Common myeloid progenitor, CD34-positive (primary cell): ENCODE data around the gene ADIPOQ. TPM values are rescaled to one million over a fixed set of nuclear protein-coding genes. Genes with fewer than 3 reads are reported as not detected.
"Not testable (repeated sequence)": the region's sequence is repeated elsewhere in the genome, so short reads cannot be mapped to it uniquely, and the experiment has no call there.

Experiments used
- CTCF ChIA-PET: fragments of 350-600 bp; sonication (Branson Sonifier 250); formaldehyde crosslinking; loops from one replicate; lab custom pipeline; 2021; ENCODE audit warnings: antibody characterized with exemption; lab: Charles Lee
- POLR2A ChIA-PET: fragments of 350-600 bp; sonication (Branson Sonifier 250); formaldehyde crosslinking; loops from one replicate; lab custom pipeline; 2021; ENCODE audit warnings: antibody characterized with exemption; lab: Charles Lee
- DNase-seq, 3 donors: peaks; one replicate each; pipeline versions ENCODE4 v3.0.0 to v3.0.0-alpha.2; 2013
- H3K27ac ChIP-seq, 2 experiments: 1 replicate in 1 of 2; 2 replicates in 1 of 2; pipeline ENCODE4 v1.7.0; 2013; ENCODE audit warnings: inconsistent platforms in 2 of 2, low read length in 2 of 2, mild to moderate bottlenecking in 2 of 2, low read depth in 1 of 2, moderate library complexity in 1 of 2; ENCODE audit not compliant: severe bottlenecking in 2 of 2, insufficient read depth in 1 of 2, poor library complexity in 1 of 2
- H3K27me3 ChIP-seq, 5 experiments: replicated peaks in 2 of 5; 1 replicate in 3 of 5; 2 replicates in 2 of 5; pipeline versions ENCODE4 v1.6.1 to v1.7.0; 2013; ENCODE audit warnings: low read length in 4 of 5, mild to moderate bottlenecking in 2 of 5, moderate library complexity in 2 of 5, inconsistent platforms in 1 of 5; ENCODE audit not compliant: insufficient read depth in 5 of 5, control insufficient read depth in 4 of 5
- H3K36me3 ChIP-seq, 4 experiments: 1 replicate in 2 of 4; 2 replicates in 2 of 4; pipeline versions ENCODE4 v1.6.1 to v1.7.0; 2013; ENCODE audit warnings: low read length in 3 of 4, control low read depth in 1 of 4, mild to moderate bottlenecking in 1 of 4; ENCODE audit not compliant: control insufficient read depth in 4 of 4, insufficient read depth in 4 of 4
- H3K4me1 ChIP-seq, 4 experiments: 1 replicate in 3 of 4; 2 replicates in 1 of 4; pipeline versions ENCODE4 v1.6.1 to v1.7.1; 2013; ENCODE audit warnings: low read length in 3 of 4, mild to moderate bottlenecking in 3 of 4, control low read depth in 1 of 4, inconsistent platforms in 1 of 4, moderate library complexity in 1 of 4; ENCODE audit not compliant: control insufficient read depth in 4 of 4, insufficient read depth in 4 of 4; ENCODE audit errors: control extremely low read depth in 1 of 4
- H3K4me3 ChIP-seq, 7 experiments: 1 replicate in 4 of 7; 2 replicates in 3 of 7; pipeline versions ENCODE4 v1.5.1 to v1.7.0; 2013; ENCODE audit warnings: mild to moderate bottlenecking in 7 of 7, low read length in 6 of 7, moderate library complexity in 6 of 7, inconsistent platforms in 2 of 7, low read depth in 2 of 7, control low read depth in 1 of 7; ENCODE audit not compliant: insufficient read depth in 4 of 7, control insufficient read depth in 1 of 7; ENCODE audit errors: extremely low read depth in 1 of 7
- H3K9me3 ChIP-seq, 5 experiments: 1 replicate in 4 of 5; 2 replicates in 1 of 5; pipeline versions ENCODE4 v1.6.1 to v1.7.1; 2013; ENCODE audit warnings: low read length in 4 of 5, mild to moderate bottlenecking in 2 of 5, inconsistent platforms in 1 of 5, low read depth in 1 of 5, moderate library complexity in 1 of 5; ENCODE audit not compliant: control insufficient read depth in 4 of 5, insufficient read depth in 2 of 5; ENCODE audit errors: control extremely low read depth in 1 of 5
- WGBS: methylation state at CpG from one replicate; pipeline ENCODE4 v1.1.5; 2013; ENCODE audit not compliant: insufficient coverage; 5-methylcytosine and 5-hydroxymethylcytosine counted together
- polyA plus RNA-seq: library from polyadenylated mRNA; unstranded; fragments of 120-200 nt; gene quantifications from one replicate; pipeline ENCODE4 v1.2.1, GENCODE V29; 2013

ADIPOQ gene
- not detected for polyA plus RNA-seq

DNA sequence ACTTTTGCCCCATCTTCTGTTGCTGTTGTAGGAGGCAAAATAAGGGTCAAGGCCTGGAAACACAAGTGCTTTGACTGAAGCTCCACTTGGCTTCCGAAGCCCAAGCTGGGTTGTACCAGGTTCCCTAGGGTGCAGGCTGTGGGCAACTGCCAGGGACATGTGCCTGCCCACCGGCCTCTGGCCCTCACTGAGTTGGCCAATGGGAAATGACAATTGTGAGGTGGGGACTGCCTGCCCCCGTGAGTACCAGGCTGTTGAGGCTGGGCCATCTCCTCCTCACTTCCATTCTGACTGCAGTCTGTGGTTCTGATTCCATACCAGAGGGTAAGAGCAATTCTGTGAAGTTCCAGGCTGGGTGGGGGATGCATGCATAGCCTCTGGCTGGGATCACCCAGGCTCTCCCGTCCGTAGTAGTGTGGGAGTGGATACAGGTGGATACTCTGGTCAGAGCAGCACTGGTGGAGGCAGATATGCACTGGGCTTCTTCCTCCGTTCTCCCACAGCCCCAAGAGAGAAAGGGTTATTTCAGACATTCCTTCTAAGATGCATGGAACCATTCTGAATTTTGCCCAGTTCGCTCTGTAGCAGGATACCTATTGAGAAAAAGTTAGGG, at the start of gene ADIPOQ:
TSS of gene ADIPOQ (plus strand) at position 285 of the 613 bp plus-strand sequence. CDS start 10,349 bp downstream, outside the sequence.
- Histone ChIP-seq H3K36me3 (no peaks in the 10 kb centered on the region), H3K9me3 (no peaks in the 10 kb centered on the region), H3K27ac (no peak within 1 kb of the TSS), H3K27me3 (no peaks in the 10 kb centered on the region), H3K4me3 (no peak within 1 kb of the TSS), H3K4me1 (no peaks in the 10 kb centered on the region)
- ChIA-PET POLR2A (no interaction called here), CTCF (no interaction called here)
- DNase-seq = no peak
- WGBS = 98% methylated on average over 6 of the region's 7 CpGs

DNA sequence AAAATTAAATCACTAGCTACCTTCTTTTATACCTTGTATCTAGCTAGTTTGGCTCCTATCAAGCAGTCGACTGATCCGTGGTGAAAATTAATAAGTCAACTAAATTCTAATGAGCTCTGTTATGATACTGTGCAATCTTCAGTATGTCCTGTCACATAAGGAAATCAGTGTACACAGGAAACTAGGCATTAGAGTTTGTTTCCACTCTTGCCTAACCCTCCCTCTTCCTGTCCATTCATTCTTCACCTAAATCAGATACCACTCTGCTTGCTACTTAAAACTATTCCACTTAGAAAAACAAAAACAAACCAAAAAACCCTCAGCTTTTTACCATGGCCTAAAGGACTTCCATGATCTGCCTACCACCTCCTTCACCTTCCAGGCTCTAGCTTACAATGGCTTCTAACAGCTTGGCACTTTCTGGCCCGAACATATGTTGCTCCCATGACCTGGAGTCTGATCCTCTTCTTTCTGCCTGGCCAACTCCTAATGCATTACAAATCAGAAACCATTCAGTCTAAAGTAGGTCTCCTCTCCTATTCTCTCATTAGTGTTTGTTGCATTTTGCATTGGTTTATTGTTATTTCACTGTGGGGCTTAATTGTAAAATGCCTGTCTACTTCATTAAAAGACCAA, 44.2 kb upstream of the ADIPOQ start:
- POLR2A ChIA-PET = interaction anchor here (0.6 to 1.6 kb wide), 2 partner anchors 15 to 884 kb away, joined by 3 to 6 read pairs; partner anchors contain the start of gene EIF4A2
- Histone ChIP-seq H3K9me3 (no peaks in the 10 kb centered on the region), H3K4me1 (peaks cover 0 to 6% (median 0%) of the 10 kb centered on the region in 4 experiments), H3K27ac (no peak overlapping the region), H3K4me3 (no peak overlapping the region), H3K27me3 (no peaks in the 10 kb centered on the region), H3K36me3 (peaks cover 13 to 59% (median 35%) of the 10 kb centered on the region in 4 experiments)
- CTCF ChIA-PET = interaction anchor here (0.8 to 2.2 kb wide), 3 partner anchors 11 to 182 kb away, joined by 3 to 5 read pairs (median 4); no protein-coding TSS in a partner anchor
- no peak for DNase-seq
- WGBS = 100% methylated on average over 1 of the region's 3 CpGs

DNA sequence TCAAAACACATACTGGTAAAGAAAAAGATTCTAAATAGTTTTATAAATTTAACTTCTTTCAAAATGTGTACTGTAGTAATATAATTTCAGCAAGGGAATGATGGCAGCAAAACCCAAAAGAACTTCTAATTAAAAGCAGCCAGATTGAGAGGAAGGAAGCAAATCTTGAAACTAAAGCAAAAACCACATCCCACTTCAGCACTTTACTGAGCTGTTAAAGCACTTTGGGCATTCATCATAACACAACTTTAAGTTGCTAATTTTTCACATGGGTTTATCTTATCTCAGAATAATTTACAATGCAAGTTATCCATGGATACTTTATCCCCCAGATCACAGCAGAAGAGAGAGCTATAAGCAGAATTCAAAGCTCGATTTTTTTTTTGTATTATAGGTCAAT, 42.2 kb upstream of the ADIPOQ start:
- ChIA-PET CTCF (interaction anchor here (0.6 to 0.8 kb wide), 2 partner anchors 16 to 817 kb away, joined by 4 read pairs; partner anchors contain the start of gene EIF4A2), POLR2A (no interaction called here)

DNA sequence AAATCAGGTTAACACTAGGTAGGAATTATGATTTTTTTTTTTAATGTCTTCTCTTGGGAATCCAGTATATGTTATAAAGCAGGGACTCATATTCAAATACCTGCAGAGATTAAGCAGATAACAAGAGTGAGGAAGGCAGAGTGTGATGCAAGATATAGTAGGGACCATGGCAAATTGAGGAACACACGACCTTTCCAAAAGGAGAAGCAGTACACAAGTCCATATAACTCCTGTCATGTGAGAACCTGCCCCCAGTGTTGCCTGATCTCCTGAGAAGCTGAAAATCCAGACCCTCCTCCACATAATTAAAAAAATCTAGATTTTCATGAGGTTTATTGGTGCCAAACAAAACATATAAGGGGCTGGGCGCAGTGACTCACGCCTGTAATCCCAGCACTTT, 39.8 kb upstream of the ADIPOQ start:
- CTCF ChIA-PET = interaction anchor here (1.1 kb wide), 1 partner anchor 18 kb away, joined by 3 read pairs; no protein-coding TSS in a partner anchor
- POLR2A ChIA-PET = interaction anchor here (0.6 kb wide), 1 partner anchor 19 kb away, joined by 3 read pairs; no protein-coding TSS in a partner anchor
- Histone ChIP-seq H3K4me1 (peaks cover 7 to 28% (median 19%) of the 10 kb centered on the region in 4 experiments), H3K4me3 (no peak overlapping the region), H3K9me3 (no peaks in the 10 kb centered on the region), H3K27me3 (no peaks in the 10 kb centered on the region), H3K27ac (no peak overlapping the region), H3K36me3 (peaks cover 11 to 46% (median 22%) of the 10 kb centered on the region in 4 experiments)
- no peak for DNase-seq
- WGBS = 80% methylated on average over 1 of the region's 3 CpGs

More for the DNA sequence above, 42.2 kb upstream of the ADIPOQ start:
- H3K36me3 ChIP-seq = peaks cover 13 to 58% (median 31%) of the 10 kb centered on the region in 4 experiments
- H3K9me3 ChIP-seq = no peaks in the 10 kb centered on the region
- no CpG with 5 or more reads among the region's 1 CpG for WGBS
- H3K4me3 ChIP-seq = no peak overlapping the region
- H3K27ac ChIP-seq = no peak overlapping the region
- no peaks in the 10 kb centered on the region for H3K27me3 ChIP-seq
- peaks cover 0 to 14% (median 2%) of the 10 kb centered on the region in 4 experiments for H3K4me1 ChIP-seq
- DNase-seq = peak in 1 of 3 donors; percentile 28

DNA sequence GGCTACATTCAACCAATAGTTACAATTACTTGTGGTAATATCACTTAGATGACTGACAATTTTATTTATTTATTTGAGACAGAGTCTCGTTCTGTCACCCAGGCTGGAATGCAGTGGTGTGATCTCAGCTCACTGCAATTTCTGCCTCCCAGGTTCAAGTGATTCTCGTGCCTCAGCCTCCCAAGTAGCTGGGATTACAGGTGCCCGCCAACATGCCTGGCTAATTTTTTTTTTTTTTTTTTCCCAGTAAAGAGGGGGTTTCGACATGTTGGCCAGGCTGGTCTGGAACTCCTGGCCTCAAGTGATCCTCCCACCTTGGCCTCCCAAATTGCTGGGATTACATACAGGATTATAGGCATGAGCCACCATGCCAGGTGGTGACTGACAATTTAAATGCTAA, 39.1 kb upstream of the ADIPOQ start:
- not testable (repeated sequence) for DNase-seq, H3K27ac ChIP-seq, H3K4me3 ChIP-seq, H3K9me3 ChIP-seq, H3K27me3 ChIP-seq
- Histone ChIP-seq H3K4me1 (peaks cover 7 to 28% (median 19%) of the 10 kb centered on the region in 4 experiments), H3K36me3 (peaks cover 5 to 38% (median 17%) of the 10 kb centered on the region in 4 experiments)
- POLR2A ChIA-PET = interaction anchor here (0.6 kb wide), 1 partner anchor 169 kb away, joined by 4 read pairs; no protein-coding TSS in a partner anchor
- WGBS = 100% methylated on average over 3 of the region's 4 CpGs
- CTCF ChIA-PET = interaction anchor here (0.6 to 1.1 kb wide), 2 partner anchors 9 to 19 kb away, joined by 3 read pairs; no protein-coding TSS in a partner anchor

DNA sequence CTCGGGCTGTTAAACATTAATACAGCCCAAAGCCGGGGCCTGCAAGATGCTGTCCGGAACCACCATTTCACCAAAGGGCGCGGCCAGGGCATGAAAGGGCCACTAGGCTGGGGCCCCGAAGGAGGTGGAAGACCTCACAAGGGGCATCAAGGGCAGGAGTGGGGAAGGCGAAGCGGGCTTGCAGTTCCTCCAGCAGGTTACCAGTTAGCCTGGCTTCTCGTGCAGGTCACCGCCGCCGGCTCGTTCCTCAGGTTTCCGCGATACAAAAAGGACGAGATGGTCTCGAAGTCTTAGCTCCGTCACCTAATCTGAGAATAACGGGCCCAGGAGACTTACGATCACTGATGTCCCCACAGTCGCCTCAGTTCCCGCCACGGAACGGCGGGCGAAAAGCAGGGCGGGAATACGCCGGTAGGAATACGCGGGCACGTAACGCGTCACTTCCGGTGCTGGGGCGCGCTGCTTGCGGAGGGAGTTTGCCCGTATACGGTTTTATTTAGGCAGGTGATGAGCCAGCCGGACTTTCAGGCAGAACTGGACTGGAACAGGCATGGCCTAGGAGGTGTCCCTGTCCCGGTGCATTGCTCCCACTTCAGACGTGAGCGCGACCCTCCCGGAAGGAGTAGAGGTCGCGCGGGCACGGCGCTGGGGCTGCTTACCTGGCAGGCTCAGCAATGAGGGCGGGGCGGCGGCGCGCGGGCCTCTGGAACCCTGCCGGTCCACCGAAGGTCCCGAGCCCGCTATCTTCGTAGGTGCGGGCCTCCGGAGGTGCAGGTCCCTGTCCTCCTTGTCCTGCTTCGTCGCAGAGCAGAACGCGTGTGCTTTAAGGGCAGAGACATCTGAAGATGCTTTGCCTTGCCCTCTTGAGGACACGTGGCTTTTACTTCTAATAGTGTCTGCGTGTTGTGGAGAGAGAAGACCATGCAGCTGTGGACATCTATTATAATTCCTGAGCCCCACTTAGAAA, 36.1 kb upstream of the ADIPOQ start, which contains the start of gene RFC4:
TSS of gene RFC4 (minus strand) at position 394 of the 967 bp plus-strand sequence. CDS start 1,769 bp downstream, outside the sequence.
- under 1% methylated on average over 69 of the region's 70 CpGs for WGBS
- POLR2A ChIA-PET = interaction anchor here (0.6 to 4.1 kb wide), 2 partner anchors 23 to 233 kb away, joined by 3 to 16 read pairs; partner anchors contain the start of gene EIF4A2
- H3K4me1 ChIP-seq = peaks cover 7 to 22% (median 19%) of the 10 kb centered on the region in 4 experiments
- peaks cover 3 to 18% (median 7%) of the 10 kb centered on the region in 4 experiments for H3K36me3 ChIP-seq
- peak within 1 kb of the TSS; percentile 55 to 91 for H3K27ac ChIP-seq
- CTCF ChIA-PET = interaction anchor here (1.0 to 2.9 kb wide), 6 partner anchors 12 to 21 kb away, joined by 3 to 16 read pairs (median 3); no protein-coding TSS in a partner anchor
- peak within 1 kb of the TSS; percentile 64 to 98 (median 91) for H3K4me3 ChIP-seq
- peak; percentile 66 to 84 (median 77) for DNase-seq
- H3K27me3 ChIP-seq = no peaks in the 10 kb centered on the region
- no peaks in the 10 kb centered on the region for H3K9me3 ChIP-seq
